ENCODE results near the gene ARHGEF28. TPM values are rescaled to one million over a fixed set of nuclear protein-coding genes. Genes with fewer than 3 reads are reported as not detected.

ARHGEF28 gene
- total and polyA plus RNA-seq, 2 of the 4 experiments (the other 2 are of a cell fraction): 3.6 to 16.0 TPM

GRCh38 chr5:73836607-73837006 lies 210.6 kb downstream of the ARHGEF28 start:
- no peak overlapping the region for H2BK15ac ChIP-seq (ENCODE audit: low read depth, low read length)
- H2AK9ac ChIP-seq (replicated peaks; ENCODE audit: low read depth, low read length, poor library complexity): no peak overlapping the region
- no peaks in the 10 kb centered on the region for H4K20me1 ChIP-seq (ENCODE audit: insufficient read depth, low read length)
- H3K14ac ChIP-seq (replicated peaks; ENCODE audit: low read depth, low read length): no peak overlapping the region
- H3K9ac ChIP-seq (ENCODE audit: low read depth, low read length): no peak overlapping the region
- no peak overlapping the region for H2AK5ac ChIP-seq (ENCODE audit: low read depth, low read length)
- dilution Hi-C loops (cut with HindIII; ENCODE audit: low sequenced_read_pairs, unreplicated experiment): no loop called here
- H2BK5ac ChIP-seq (ENCODE audit: low read depth, low read length, poor library complexity, severe bottlenecking): no peak overlapping the region
- peaks cover 6 to 8% of the 10 kb centered on the region in 2 experiments; a peak in 2 of 4 replicates for H3K79me1 ChIP-seq (ENCODE audit: low read depth in 1 of 2, low read length in 2 of 2)
- H3K9me1 ChIP-seq (ENCODE audit: insufficient read depth, low read length): no peaks in the 10 kb centered on the region
- peaks cover 5% of the 10 kb centered on the region for H3K36me3 ChIP-seq (ENCODE audit: control insufficient read depth, insufficient read depth, low read length)
- in situ Hi-C loops (cut with MboI; ENCODE audit: low sequenced_read_pairs): no loop called here
- no peak overlapping the region for H4K8ac ChIP-seq (ENCODE audit: low read depth in 2 of 2, low read length in 2 of 2)
- no peaks in the 10 kb centered on the region for H3K27me3 ChIP-seq (ENCODE audit: control insufficient read depth, insufficient read depth, low read length)
- CTCF ChIA-PET: no interaction called here
- H3K9me3 ChIP-seq (ENCODE audit: control insufficient read depth, insufficient read depth, low read length): no peaks in the 10 kb centered on the region
- no peak overlapping the region for H2AFZ ChIP-seq (replicated peaks; ENCODE audit: low read length, poor library complexity)
- no peak overlapping the region for H3K4me2 ChIP-seq (ENCODE audit: low read depth, low read length)
- H3K4ac ChIP-seq (ENCODE audit: low read depth, low read length): no peak overlapping the region
- no peak overlapping the region for H3K56ac ChIP-seq (ENCODE audit: extremely low read depth, insufficient read depth, low read length)
- H3K4me1 ChIP-seq (ENCODE audit: control insufficient read depth, insufficient read depth, low read length): no peaks in the 10 kb centered on the region
- BruUV-seq (replicated peaks): no TSS peak
- no peak overlapping the region for H4K91ac ChIP-seq (ENCODE audit: insufficient read depth, low read depth, low read length)
- intact Hi-C loops (cut with micrococcal nuclease): no loop called here
- H3K4me3 ChIP-seq (ENCODE audit: insufficient read depth, low read depth, low read length): no peak overlapping the region
- POLR2A ChIA-PET (ENCODE audit: unreplicated experiment): no interaction called here
- no peak overlapping the region for H2BK120ac ChIP-seq (ENCODE audit: low read depth, low read length)
- H4K5ac ChIP-seq (ENCODE audit: low read depth, low read length): no peak overlapping the region
- TF ChIP-seq MAFK (IDR thresholded peaks at IDR 0.05; ENCODE audit: low read depth, low read length): no peak
- no peak for TF ChIP-seq CHD1 (IDR thresholded peaks at IDR 0.05; ENCODE audit: low read depth, low read length)
- TF ChIP-seq NFE2L2 (IDR thresholded peaks at IDR 0.05; ENCODE audit: low read depth, low read length): no peak
- TF ChIP-seq MAZ (IDR thresholded peaks at IDR 0.05; ENCODE audit: borderline replicate concordance, low read depth, low read length): no peak
- TF ChIP-seq BHLHE40 (IDR thresholded peaks at IDR 0.05; ENCODE audit: low read depth, low read length): no peak
- TF ChIP-seq RCOR1 (IDR thresholded peaks at IDR 0.05; ENCODE audit: insufficient replicate concordance, low read length): no peak
- no peak for TF ChIP-seq CTCF (conservative IDR thresholded peaks at IDR 0.05; ENCODE audit: low read depth, low read length)
- TF ChIP-seq RFX5 (IDR thresholded peaks at IDR 0.05; ENCODE audit: low read depth, low read length): no peak
- TF ChIP-seq FOS (IDR thresholded peaks at IDR 0.05; ENCODE audit: low read depth, low read length): no peak
- no peak for TF ChIP-seq CEBPB (IDR thresholded peaks at IDR 0.05; ENCODE audit: low read depth, low read length)
- no peak for TF ChIP-seq SMC3 (IDR thresholded peaks at IDR 0.05; ENCODE audit: low read depth, low read length)
- TF ChIP-seq USF2 (IDR thresholded peaks at IDR 0.05; ENCODE audit: low read depth, low read length): no peak
- TF ChIP-seq POLR2A (IDR thresholded peaks at IDR 0.05; ENCODE audit: low read depth, low read length): no peak
- no peak for TF ChIP-seq RAD21 (IDR thresholded peaks at IDR 0.05; ENCODE audit: low read length)
- no peak for TF ChIP-seq MXI1 (IDR thresholded peaks at IDR 0.05; ENCODE audit: borderline replicate concordance, low read depth, low read length)
- H3K18ac ChIP-seq (ENCODE audit: low read depth, low read length): no peak overlapping the region
- no peak overlapping the region for H2BK20ac ChIP-seq (ENCODE audit: low read depth, low read length)
- DNase-seq (no peak), ATAC-seq (ENCODE audit: low read depth) (no peak)
- H3K27ac ChIP-seq (ENCODE audit: insufficient read depth, low read length): no peak overlapping the region
- H3K23ac ChIP-seq (ENCODE audit: low read depth, low read length): no peak overlapping the region
